Neuronal stem cell (in vitro differentiated cells): ENCODE measurements around the gene MED13L.

Experiments
- DNase-seq: peaks from one replicate; pipeline ENCODE4 v3.0.0-alpha.2; 2013; ENCODE audit warnings: low spot score
- H2AFZ ChIP-seq: one replicate; pipeline ENCODE4 v1.6.1; 2013; ENCODE audit warnings: mild to moderate bottlenecking, low read length, inconsistent platforms
- H2AK5ac ChIP-seq: 2 replicates; pipeline ENCODE4 v1.6.1; 2013; ENCODE audit warnings: low read depth, mild to moderate bottlenecking, inconsistent platforms, low read length, moderate library complexity, mixed read lengths
- H2BK120ac ChIP-seq: 2 replicates; pipeline ENCODE4 v1.6.1; 2013; ENCODE audit warnings: low read depth, mild to moderate bottlenecking, inconsistent platforms, low read length, moderate library complexity, mixed read lengths
- H2BK12ac ChIP-seq: one replicate; pipeline ENCODE4 v1.6.1; 2013; ENCODE audit warnings: low read length, inconsistent platforms
- H2BK15ac ChIP-seq: 2 replicates; pipeline ENCODE4 v1.6.1; 2013; ENCODE audit warnings: mild to moderate bottlenecking, low read length, inconsistent platforms, mixed read lengths
- H2BK5ac ChIP-seq: one replicate; pipeline ENCODE4 v1.6.1; 2013; ENCODE audit warnings: inconsistent platforms, mild to moderate bottlenecking, low read length, moderate library complexity
- H3K14ac ChIP-seq: one replicate; pipeline ENCODE4 v1.6.1; 2013; ENCODE audit warnings: low read length, inconsistent platforms
- H3K18ac ChIP-seq: 2 replicates; pipeline ENCODE4 v1.6.1; 2013; ENCODE audit warnings: low read length, inconsistent platforms
- H3K23ac ChIP-seq: 2 replicates; pipeline ENCODE4 v1.6.1; 2013; ENCODE audit warnings: low read depth, mild to moderate bottlenecking, mixed read lengths, low read length, inconsistent platforms; ENCODE audit not compliant: poor library complexity
- H3K27ac ChIP-seq: replicated peaks from 3 replicates; pipeline ENCODE4 v1.5.1; 2013; ENCODE audit warnings: low read length, inconsistent platforms
- H3K27me3 ChIP-seq, 3 experiments: 2 replicates each; pipeline ENCODE4 v1.6.1; 2013; ENCODE audit warnings: low read length in 3 of 3, mild to moderate bottlenecking in 2 of 3, inconsistent platforms in 1 of 3, low read depth in 1 of 3, mixed read lengths in 1 of 3, moderate library complexity in 1 of 3; ENCODE audit not compliant: control insufficient read depth in 3 of 3, insufficient read depth in 3 of 3
- H3K36me3 ChIP-seq, 2 donors: replicated peaks in 1 of 2; 2 replicates each; pipeline ENCODE4 v1.6.1; 2013; ENCODE audit warnings: low read length in 2 of 2; ENCODE audit not compliant: control insufficient read depth in 2 of 2, insufficient read depth in 2 of 2
- H3K4ac ChIP-seq: 2 replicates; pipeline ENCODE4 v1.6.1; 2013; ENCODE audit warnings: inconsistent platforms, mild to moderate bottlenecking, low read length, moderate library complexity
- H3K4me1 ChIP-seq, 2 donors: 1 replicate in 1 of 2; 2 replicates in 1 of 2; pipeline ENCODE4 v1.6.1; 2013; ENCODE audit warnings: low read length in 2 of 2, low read depth in 1 of 2; ENCODE audit not compliant: control insufficient read depth in 2 of 2, insufficient read depth in 1 of 2
- H3K4me2 ChIP-seq: one replicate; pipeline ENCODE4 v1.6.1; 2013; ENCODE audit warnings: mild to moderate bottlenecking, low read length, inconsistent platforms; ENCODE audit not compliant: insufficient read depth, poor library complexity, severe bottlenecking
- H3K4me3 ChIP-seq, 2 donors: 2 replicates each; pipeline ENCODE4 v1.5.1; 2013; ENCODE audit warnings: low read length in 2 of 2, mild to moderate bottlenecking in 2 of 2, inconsistent platforms in 1 of 2, moderate library complexity in 1 of 2
- H3K79me1 ChIP-seq: one replicate; pipeline ENCODE4 v1.6.1; 2013; ENCODE audit warnings: low read depth, mild to moderate bottlenecking, inconsistent platforms, low read length, moderate library complexity
- H3K9ac ChIP-seq: one replicate; pipeline ENCODE4 v1.6.1; 2013; ENCODE audit warnings: mild to moderate bottlenecking, low read depth, low read length, inconsistent platforms; ENCODE audit not compliant: poor library complexity
- H3K9me3 ChIP-seq, 2 donors: replicated peaks in 1 of 2; 2 replicates each; pipeline versions ENCODE3 to v1.6.1; 2013; ENCODE audit warnings: low read length in 2 of 2, mild to moderate bottlenecking in 2 of 2, inconsistent platforms in 1 of 2, low read depth in 1 of 2, mixed read lengths in 1 of 2, moderate library complexity in 1 of 2; ENCODE audit not compliant: control insufficient read depth in 2 of 2, insufficient read depth in 1 of 2
- H4K8ac ChIP-seq: one replicate; pipeline ENCODE4 v1.6.1; 2013; ENCODE audit warnings: low read depth, mild to moderate bottlenecking, inconsistent platforms, low read length, moderate library complexity
- H4K91ac ChIP-seq: one replicate; pipeline ENCODE4 v1.6.1; 2013; ENCODE audit warnings: low read length, low read depth, mild to moderate bottlenecking, inconsistent platforms; ENCODE audit not compliant: poor library complexity
- WGBS, 2 donors: extraction: QIAGEN DNeasy Blood & Tissue Kit; methylation state at CpG; one replicate each; pipeline ENCODE4 v1.1.7; 2013; ENCODE audit warnings: missing lambda C conversion rate in 2 of 2, mixed read lengths in 1 of 2; ENCODE audit not compliant: insufficient read length in 2 of 2, insufficient replicate concordance in 1 of 2; ENCODE audit errors: extremely low coverage in 2 of 2; 5-methylcytosine and 5-hydroxymethylcytosine counted together

MED13L gene

DNA sequence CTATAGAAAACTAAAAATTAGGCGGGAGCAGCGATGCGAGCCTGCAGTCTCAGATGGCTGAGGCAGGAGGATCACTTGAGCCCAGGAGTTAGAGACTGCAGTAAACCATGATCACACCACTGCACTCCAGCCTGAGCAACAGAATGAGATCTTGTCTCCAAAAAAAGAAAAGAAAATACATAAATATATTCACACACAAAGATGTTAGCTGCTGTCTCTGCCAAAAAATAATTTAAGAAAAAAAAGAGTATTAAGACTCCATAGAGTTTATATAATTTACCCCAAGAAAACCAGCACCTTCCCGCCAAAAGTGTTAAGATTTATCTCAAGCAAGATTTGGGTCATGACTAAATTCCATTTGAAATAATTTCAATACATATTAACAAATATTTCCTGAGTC, 102.6 kb downstream of the MED13L start:
- H3K4me2 ChIP-seq: no peak overlapping the region
- H3K27ac ChIP-seq: no peak overlapping the region
- no CpG with 5 or more reads among the region's 4 CpGs for WGBS, 2 donors
- H3K4me1 ChIP-seq: peaks cover 3 to 5% of the 10 kb centered on the region in 2 donors
- no peak overlapping the region for H3K4ac ChIP-seq
- DNase-seq: no peak
- no peak overlapping the region for H2AFZ ChIP-seq
- H4K8ac ChIP-seq: no peak overlapping the region
- no peak overlapping the region for H3K14ac ChIP-seq
- no peaks in the 10 kb centered on the region for H3K36me3 ChIP-seq
- H3K79me1 ChIP-seq: peaks cover 3% of the 10 kb centered on the region
- H3K9ac ChIP-seq: no peak overlapping the region
- H2BK12ac ChIP-seq: no peak overlapping the region
- no peak overlapping the region for H4K91ac ChIP-seq
- no peak overlapping the region for H3K18ac ChIP-seq
- no peak overlapping the region for H2AK5ac ChIP-seq
- no peaks in the 10 kb centered on the region for H3K27me3 ChIP-seq
- H3K4me3 ChIP-seq: no peak overlapping the region
- no peaks in the 10 kb centered on the region for H3K9me3 ChIP-seq
- no peak overlapping the region for H2BK15ac ChIP-seq
- no peak overlapping the region for H2BK5ac ChIP-seq
- no peak overlapping the region for H2BK120ac ChIP-seq
- H3K23ac ChIP-seq: no peak overlapping the region

GRCh38 chr12:116174006-116174405, 103.5 kb downstream of the MED13L start:
- no peak overlapping the region for H3K14ac ChIP-seq
- H3K4me1 ChIP-seq: peaks cover 3 to 5% of the 10 kb centered on the region in 2 donors
- no peaks in the 10 kb centered on the region for H3K27me3 ChIP-seq
- no CpG with 5 or more reads among the region's 3 CpGs for WGBS, 2 donors
- H3K79me1 ChIP-seq: peaks cover 2% of the 10 kb centered on the region
- H2BK120ac ChIP-seq: no peak overlapping the region
- no peak overlapping the region for H4K91ac ChIP-seq
- H4K8ac ChIP-seq: no peak overlapping the region
- H2AK5ac ChIP-seq: no peak overlapping the region
- DNase-seq: no peak
- H3K36me3 ChIP-seq: no peaks in the 10 kb centered on the region
- no peak overlapping the region for H2AFZ ChIP-seq
- H2BK5ac ChIP-seq: no peak overlapping the region
- no peak overlapping the region for H3K4me3 ChIP-seq
- H3K23ac ChIP-seq: no peak overlapping the region
- H3K27ac ChIP-seq: no peak overlapping the region
- H3K4me2 ChIP-seq: no peak overlapping the region
- no peak overlapping the region for H3K9ac ChIP-seq
- no peak overlapping the region for H3K4ac ChIP-seq
- H3K9me3 ChIP-seq: no peaks in the 10 kb centered on the region
- no peak overlapping the region for H2BK15ac ChIP-seq
- no peak overlapping the region for H3K18ac ChIP-seq
- H2BK12ac ChIP-seq: no peak overlapping the region

- no peak overlapping the region for H2AFZ ChIP-seq
- H2BK12ac ChIP-seq: no peak overlapping the region
- no peak overlapping the region for H4K8ac ChIP-seq
- no peaks in the 10 kb centered on the region for H3K36me3 ChIP-seq
- no peaks in the 10 kb centered on the region for H3K9me3 ChIP-seq
- no peak overlapping the region for H4K91ac ChIP-seq
- no peak overlapping the region for H3K4me2 ChIP-seq
- H3K4me3 ChIP-seq: no peak overlapping the region
- no peak overlapping the region for H3K27ac ChIP-seq
- no peaks in the 10 kb centered on the region for H3K27me3 ChIP-seq
- no peak overlapping the region for H3K9ac ChIP-seq
- WGBS, 2 donors: no CpG with 5 or more reads among the region's 10 CpGs
- no peak overlapping the region for H3K23ac ChIP-seq
- H3K4me1 ChIP-seq: peaks cover 3 to 5% of the 10 kb centered on the region in 2 donors
- H3K14ac ChIP-seq: no peak overlapping the region
- H2BK120ac ChIP-seq: no peak overlapping the region
- H3K79me1 ChIP-seq: peaks cover 4% of the 10 kb centered on the region
- H3K4ac ChIP-seq: no peak overlapping the region
- H2AK5ac ChIP-seq: no peak overlapping the region
- no peak overlapping the region for H2BK5ac ChIP-seq
- H2BK15ac ChIP-seq: no peak overlapping the region
- H3K18ac ChIP-seq: no peak overlapping the region
- DNase-seq: no peak
Measured at GRCh38 chr12:116172224-116172849, 105.2 kb downstream of the MED13L start.

DNA sequence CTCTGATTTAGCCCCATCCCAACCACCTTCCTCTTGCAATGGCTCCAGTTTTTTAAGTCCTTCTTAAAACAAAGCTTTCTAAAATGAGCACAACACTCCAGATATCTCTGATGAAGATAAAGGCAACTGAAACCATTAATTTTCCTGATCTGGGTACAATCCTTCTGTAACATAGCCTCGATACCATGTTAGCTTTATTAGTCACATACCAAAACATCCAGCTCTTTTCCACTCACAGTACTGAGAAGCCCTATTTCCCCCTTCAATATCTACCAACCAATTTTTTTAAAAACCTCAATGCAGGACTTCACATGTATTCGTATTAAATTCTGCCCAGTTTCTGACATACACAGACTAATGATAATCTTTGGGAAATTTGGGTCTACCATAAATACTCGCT, 105.9 kb downstream of the MED13L start:
- no peak overlapping the region for H3K4me2 ChIP-seq
- no peak overlapping the region for H4K91ac ChIP-seq
- peaks cover 3 to 5% of the 10 kb centered on the region in 2 donors for H3K4me1 ChIP-seq
- no peak overlapping the region for H3K4ac ChIP-seq
- no peak overlapping the region for H2BK120ac ChIP-seq
- H3K14ac ChIP-seq: no peak overlapping the region
- no peak overlapping the region for H3K27ac ChIP-seq
- H2BK5ac ChIP-seq: no peak overlapping the region
- H3K4me3 ChIP-seq: no peak overlapping the region
- WGBS, 2 donors: no CpG with 5 or more reads among the region's 3 CpGs
- no peak overlapping the region for H3K9ac ChIP-seq
- no peak overlapping the region for H2BK15ac ChIP-seq
- H4K8ac ChIP-seq: no peak overlapping the region
- H3K23ac ChIP-seq: no peak overlapping the region
- no peak overlapping the region for H3K18ac ChIP-seq
- H2AK5ac ChIP-seq: no peak overlapping the region
- H3K36me3 ChIP-seq: no peaks in the 10 kb centered on the region
- no peak for DNase-seq
- no peak overlapping the region for H2AFZ ChIP-seq
- H3K27me3 ChIP-seq: no peaks in the 10 kb centered on the region
- no peak overlapping the region for H2BK12ac ChIP-seq
- no peaks in the 10 kb centered on the region for H3K9me3 ChIP-seq
- H3K79me1 ChIP-seq: peaks cover 4% of the 10 kb centered on the region
